NOMO-1 treated with DMSO at 0.1 percent for 48 hours (cell line): ENCODE measurements around the gene NUDCD3.
A peak's percentile ranks its signal among the peaks of the same experiment; 100 is the strongest.
"Not testable (repeated sequence)": the region's sequence is repeated elsewhere in the genome, so short reads cannot be mapped to it uniquely, and the experiment has no call there.

Experiments
- DNase-seq: peaks from one replicate; lab custom pipeline; 2025; ENCODE audit not compliant: unreplicated experiment; lab: John Stamatoyannopoulos, UW

NUDCD3 gene

GRCh38 chr7:44449584-44449928, 40.9 kb downstream of the NUDCD3 start:
- DNase-seq: peak; percentile 79

GRCh38 chr7:44448922-44449583, 41.4 kb downstream of the NUDCD3 start:
- DNase-seq: no peak

GRCh38 chr7:44447874-44448425, 42.5 kb downstream of the NUDCD3 start:
- no peak for DNase-seq

DNA sequence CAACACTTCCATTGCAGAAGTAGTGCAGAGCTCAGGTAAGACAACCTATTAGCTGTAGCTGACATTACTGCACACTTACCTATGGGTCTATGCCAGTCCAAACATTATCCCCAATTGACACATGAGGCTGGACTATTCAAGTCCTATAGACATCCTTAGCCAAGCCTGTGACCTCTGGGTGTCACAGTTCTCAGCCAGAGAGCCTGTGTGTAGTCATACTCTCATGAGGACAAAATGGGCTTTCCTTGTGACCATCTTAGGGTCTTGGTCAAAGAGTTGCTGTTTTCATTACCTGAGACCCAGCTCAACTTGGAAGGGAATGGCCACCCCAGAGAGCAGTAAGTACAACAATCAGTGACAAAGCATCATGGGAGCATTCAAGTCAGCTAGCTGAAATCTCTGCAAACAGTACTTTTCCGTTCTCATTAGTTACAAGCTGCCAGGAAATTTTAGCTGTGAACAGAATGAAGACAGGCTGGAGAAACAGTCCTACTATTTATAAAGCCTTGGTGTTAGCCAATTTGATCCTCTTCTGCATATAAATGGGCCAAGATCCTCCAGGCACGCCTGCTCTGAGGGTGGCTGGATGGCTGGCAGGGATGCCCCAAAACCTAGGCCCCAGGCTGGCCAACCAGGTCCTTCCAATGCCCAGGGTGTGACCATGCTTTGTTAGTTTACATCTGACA, 44.3 kb downstream of the NUDCD3 start:
- DNase-seq: no peak

DNA sequence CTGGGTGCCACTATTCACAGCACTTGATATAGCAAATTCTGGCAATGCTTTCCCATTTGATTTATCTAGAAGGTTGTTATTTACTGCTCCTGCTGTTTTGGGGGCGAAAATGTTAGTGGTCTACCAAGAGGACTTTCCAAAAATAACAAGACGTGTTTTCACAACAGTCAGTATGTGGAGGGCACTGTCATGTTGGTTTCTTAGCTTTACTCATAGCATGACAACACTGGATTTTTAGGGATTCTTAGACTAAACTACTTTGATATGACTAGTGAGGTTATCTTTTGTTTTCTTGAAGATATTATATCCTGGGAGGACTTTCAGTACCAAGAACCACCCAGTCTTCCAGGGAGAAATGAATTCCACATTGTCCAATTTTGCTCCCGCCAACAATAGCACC, 49.4 kb downstream of the NUDCD3 start:
- no peak for DNase-seq

GRCh38 chr7:44440577-44441078, 49.8 kb downstream of the NUDCD3 start:
- DNase-seq: no peak

DNA sequence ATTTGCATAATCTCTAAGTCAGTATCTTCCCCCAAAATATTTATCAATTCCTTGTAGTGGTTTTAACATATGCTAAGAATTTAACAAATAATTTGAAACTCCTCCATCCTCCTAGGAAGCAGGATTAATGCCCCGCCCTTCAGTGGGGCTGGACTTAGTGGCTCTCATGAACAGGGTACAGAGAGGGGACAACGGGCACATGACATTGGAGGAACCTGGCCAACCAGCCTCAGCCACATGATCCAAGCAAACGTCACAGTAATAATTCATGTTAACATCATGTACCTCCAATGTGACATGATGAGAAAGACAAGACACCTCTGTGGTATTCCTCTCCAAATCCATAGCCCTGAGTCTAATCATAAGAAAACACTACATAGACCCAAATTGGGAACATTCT, 50.5 kb downstream of the NUDCD3 start:
- DNase-seq: no peak

DNA sequence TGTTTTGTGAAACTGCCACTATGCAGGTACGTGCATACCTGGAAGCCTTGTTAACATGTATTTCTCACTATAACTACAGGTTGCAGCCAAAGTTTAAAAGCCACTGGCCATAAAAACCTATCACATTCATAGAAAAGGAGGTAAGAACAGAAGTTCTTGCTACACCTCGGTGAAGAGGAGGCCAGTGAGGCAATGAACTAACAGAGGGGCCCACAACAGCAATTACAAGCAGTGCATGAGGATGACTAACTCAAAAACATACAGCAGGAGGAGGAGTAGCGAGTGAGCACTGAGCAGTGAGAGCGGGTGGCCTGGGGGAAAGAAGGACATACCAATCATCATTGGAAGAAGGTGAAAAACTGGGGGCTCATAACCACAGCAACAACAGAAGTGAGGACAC, 51.6 kb downstream of the NUDCD3 start:
- DNase-seq: no peak

GRCh38 chr7:44434201-44434600, 56.3 kb downstream of the NUDCD3 start:
- no peak for DNase-seq

DNA sequence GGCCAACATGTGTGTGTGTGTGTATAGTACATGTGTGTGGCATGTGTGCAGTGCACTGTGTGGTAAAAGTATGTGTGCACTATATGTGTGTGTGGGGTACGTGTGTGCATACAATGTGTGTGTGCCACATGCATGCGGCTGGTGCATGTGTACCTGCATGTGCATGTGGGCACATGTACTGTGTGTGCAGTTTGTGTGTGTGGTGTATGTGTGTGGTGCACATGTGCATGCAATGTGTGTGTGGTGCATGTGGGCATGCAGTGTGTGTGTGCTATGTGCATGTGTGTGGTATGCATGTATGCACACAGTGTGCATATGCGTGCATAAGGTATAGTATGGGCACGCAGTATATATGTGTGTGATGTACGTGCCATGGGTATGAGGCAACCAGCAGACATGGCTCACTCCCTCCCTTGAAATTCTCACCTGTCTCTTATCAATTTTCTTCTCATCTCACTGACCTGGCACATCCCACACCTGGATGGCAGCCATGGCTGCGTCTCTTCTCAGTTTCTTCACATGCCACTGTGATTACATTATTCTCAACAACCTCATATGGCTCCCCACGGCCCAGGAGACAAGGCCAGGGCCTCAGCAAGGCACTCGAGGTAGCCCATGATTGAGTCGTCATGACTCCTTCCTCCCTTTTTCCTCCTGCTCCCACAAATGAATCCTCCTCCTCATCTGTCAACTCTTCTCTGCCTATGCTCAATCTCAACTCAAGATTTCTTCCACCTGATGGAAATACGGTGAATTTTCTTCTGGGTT, 57.0 kb downstream of the NUDCD3 start:
- DNase-seq: no peak

DNA sequence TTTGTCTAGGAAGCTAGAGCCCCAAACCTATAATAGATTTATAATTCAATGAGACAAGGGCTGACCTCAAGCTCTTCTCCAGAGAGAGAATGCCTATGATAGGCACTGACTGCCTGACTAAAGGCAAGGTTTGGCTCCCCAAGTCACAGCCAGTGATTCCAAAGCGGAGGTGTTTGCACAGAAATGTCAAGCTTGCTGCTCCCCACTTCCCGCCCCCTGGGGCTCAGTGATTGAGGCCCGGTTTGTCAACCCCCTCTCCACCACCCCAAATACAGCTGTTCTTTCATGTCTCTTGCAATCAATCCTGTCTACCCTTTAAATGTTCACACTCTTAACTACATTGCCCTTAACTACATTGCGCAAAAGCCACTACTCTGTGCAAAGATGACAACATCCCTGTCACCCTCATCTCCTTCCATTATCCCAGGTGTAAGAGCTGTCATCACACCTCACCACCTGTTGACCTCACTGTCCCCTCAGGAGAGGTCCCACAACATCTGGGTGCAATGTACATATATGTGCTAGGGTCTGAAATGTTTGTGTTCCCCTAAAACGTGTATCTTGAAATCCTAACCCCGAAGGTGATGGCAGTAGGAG, 58.0 kb downstream of the NUDCD3 start:
- DNase-seq: no peak

- no peak for DNase-seq
Observed at GRCh38 chr7:44431091-44431608, 59.3 kb downstream of the NUDCD3 start.

DNA sequence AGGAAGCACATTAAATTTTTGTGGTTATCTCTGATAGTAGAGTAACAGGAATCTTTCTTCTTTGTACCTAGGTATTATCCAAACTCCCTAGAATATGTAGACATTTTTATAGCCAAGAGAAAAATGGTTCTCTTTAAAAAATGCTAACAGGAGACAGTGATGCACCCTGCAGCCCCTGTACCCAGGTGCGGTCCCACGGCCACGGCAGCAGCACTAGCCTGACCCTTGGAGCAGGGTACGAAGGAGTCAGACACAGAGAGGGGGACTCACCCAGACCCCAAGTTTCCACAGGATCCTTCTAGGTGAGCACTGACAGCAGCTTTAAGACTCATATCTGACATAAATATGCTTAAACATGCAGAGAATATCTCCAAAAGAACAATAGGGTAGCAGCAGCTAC, 60.4 kb downstream of the NUDCD3 start:
- DNase-seq: no peak

GRCh38 chr7:44424762-44425161, 65.7 kb downstream of the NUDCD3 start:
- DNase-seq: not testable (repeated sequence)

- DNase-seq: no peak
Observed at GRCh38 chr7:44416941-44417340, 73.5 kb downstream of the NUDCD3 start.

- DNase-seq: no peak
Observed at GRCh38 chr7:44415510-44415909, 74.9 kb downstream of the NUDCD3 start.

GRCh38 chr7:44415047-44415446, 75.4 kb downstream of the NUDCD3 start:
- no peak for DNase-seq

DNA sequence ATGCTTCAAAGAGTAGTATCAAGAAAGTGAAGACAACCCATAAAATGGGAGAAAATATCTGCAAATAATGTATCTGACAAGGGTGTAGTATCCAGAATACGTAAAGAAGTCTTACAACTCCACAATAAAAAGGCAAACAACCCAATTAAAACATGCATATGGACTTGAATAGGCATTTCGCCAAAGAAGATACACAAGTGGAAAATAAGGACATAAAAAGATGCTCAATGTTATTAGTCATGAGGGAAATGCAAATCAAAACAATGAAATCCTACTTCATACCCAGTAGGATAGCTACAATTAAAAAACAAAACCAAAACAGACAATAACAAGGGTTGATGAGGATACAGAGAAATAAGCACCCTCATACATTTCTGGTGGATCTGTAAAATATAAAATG, 79.2 kb downstream of the NUDCD3 start:
- no peak for DNase-seq

GRCh38 chr7:44408596-44408995, 81.9 kb downstream of the NUDCD3 start:
- DNase-seq: no peak

DNA sequence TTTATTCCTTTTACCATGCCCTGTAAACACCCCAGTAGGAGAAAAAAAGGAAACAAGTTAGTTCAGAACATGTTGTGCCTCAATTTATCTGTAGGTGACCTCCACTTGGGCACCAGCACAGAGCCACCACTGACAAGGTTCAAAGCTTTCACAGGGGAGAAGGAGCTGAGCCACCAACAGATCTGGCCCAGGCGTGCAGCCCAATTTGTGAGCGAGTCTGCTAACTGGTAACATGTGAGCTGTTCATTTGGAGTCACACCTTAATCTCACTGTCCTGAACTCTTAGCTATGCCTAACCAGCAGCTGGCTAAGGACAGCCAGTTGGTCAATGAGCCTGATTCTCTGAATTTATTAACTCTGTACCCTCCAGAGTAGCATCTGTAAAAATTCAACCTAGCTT, 86.7 kb downstream of the NUDCD3 start:
- no peak for DNase-seq

DNA sequence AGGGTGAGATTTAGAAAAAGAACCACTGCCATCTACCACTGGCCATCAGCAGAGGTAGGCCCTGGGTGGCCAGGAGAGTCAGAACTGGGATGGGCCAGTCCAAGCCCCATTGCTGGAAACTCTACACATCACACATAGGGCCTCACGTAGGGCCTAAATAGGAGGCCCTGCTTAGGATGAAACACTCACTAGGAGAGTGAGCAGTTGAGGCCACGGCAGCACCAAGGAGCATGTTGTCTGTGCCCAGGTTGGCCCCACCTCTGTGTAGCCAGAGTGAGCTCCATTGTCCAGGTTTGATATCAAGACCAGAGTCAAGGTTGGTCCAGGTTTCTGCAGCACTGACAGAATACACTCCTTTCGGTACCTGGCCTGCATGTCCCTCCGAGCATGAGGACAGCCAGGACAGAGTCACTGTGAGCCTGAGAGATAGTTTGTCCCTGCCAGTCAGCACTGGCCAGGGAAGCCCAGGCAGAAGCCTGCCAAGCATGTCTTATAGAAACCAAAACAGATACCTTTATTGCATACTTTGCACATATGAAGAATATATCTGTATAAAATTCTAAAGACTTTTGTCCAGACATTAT, 87.2 kb downstream of the NUDCD3 start:
- no peak for DNase-seq
